HG03521 (cell line): Measurements from ENCODE around the gene CALM1.
A peak's percentile ranks its signal among the peaks of the same experiment; 100 is the strongest.

ENCODE experiments used
- ATAC-seq: cut with Tn5 transposase; IDR thresholded peaks from one replicate; pipeline ENCODE4 v1.9.1; 2021; ENCODE audit warnings: mild to moderate bottlenecking, moderate library complexity; ENCODE audit not compliant: unreplicated experiment

Gene CALM1

DNA sequence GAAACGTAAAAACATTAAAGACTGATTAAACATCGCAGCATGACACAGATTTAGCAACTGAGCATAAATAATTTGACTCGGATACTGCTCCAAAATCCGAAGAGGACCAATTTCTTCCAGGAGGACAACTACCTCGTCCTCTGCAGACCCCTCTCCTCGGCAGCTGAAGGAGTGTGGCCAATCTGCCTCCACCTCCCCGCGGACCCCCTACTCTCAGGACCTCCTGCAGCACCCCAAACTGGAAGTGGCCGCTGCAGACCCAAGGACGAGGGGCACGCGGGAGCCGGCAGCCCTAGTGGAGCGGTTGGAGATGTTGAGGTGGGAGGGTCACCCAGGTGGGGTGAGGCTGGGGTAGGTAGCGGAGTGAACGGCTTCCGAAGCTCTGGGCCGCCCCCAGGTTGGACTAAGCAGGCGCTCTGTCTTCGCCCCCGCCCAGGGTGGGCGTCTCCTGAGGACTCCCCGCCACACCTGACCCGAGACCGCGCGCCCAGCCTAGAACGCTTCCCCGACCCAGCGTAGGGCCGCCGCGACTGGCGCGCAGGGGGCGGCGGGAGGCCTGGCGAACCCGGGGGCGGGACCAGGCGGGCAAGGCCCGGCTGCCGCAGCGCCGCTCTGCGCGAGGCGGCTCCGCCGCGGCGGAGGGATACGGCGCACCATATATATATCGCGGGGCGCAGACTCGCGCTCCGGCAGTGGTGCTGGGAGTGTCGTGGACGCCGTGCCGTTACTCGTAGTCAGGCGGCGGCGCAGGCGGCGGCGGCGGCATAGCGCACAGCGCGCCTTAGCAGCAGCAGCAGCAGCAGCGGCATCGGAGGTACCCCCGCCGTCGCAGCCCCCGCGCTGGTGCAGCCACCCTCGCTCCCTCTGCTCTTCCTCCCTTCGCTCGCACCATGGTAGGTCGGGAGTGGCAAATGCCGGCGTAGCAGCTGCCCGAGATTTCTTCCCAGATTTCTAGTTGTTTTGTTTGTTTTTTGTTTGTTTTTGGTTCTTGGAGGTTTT lies at the start of gene CALM1:
CALM1 (plus strand) TSS at position 689 of the 999 bp plus-strand sequence; CDS start at position 891, 202 bp downstream.
- ATAC-seq, result peak; percentile 52

GRCh38 chr14:90348270-90348669 lies 48.6 kb upstream of the CALM1 start:
- no peak for ATAC-seq

GRCh38 chr14:90349739-90350138 lies 47.1 kb upstream of the CALM1 start:
- no peak for ATAC-seq

- no peak for ATAC-seq
These were observed 42.1 kb upstream of the CALM1 start for GRCh38 chr14:90354551-90355298.

GRCh38 chr14:90355540-90356518 lies 41.0 kb upstream of the CALM1 start:
- ATAC-seq, result no peak

- ATAC-seq, result no peak
These were observed 39.9 kb upstream of the CALM1 start for GRCh38 chr14:90356925-90357324.

DNA sequence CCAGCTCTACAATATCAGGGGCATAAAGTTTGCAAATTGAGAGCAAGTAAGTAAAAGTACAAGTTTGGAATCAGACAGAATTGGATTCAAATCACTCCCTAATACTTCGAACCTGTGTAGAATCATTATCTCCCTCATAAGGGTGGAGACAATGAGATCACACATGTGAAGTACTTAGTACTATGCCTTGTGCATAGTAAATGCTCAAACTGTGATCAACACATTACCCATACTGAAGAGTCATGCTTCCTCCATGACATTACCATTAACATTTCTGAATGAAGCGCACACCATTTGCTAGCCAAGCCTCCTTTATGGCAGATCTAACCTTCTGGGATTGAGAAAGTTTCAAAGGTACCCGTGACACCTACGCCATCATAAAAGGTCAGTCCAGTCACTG lies 38.5 kb upstream of the CALM1 start:
- ATAC-seq, result no peak

GRCh38 chr14:90361865-90362557 lies 34.8 kb upstream of the CALM1 start:
- no peak for ATAC-seq

DNA sequence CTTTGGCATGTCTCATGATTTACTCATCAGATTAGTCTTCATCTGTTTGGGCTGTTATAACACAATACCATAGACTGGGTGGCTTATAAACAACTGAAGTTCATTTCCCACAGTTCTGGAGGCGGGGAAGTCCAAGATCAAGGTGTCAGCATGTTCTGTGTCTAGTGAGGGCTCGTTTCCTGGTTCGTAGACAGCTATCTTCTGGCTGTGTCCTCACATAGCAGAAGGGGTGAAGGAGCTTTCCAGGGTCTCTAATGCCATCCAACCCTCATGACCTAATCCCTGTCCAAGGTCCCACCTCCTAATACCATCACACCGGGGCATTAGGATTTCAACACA lies 34.3 kb upstream of the CALM1 start:
- ATAC-seq, result no peak

GRCh38 chr14:90368946-90369721 lies 27.7 kb upstream of the CALM1 start:
- ATAC-seq, result no peak

GRCh38 chr14:90373887-90374286 lies 22.9 kb upstream of the CALM1 start:
- ATAC-seq, result no peak

GRCh38 chr14:90374813-90375212 lies 22.0 kb upstream of the CALM1 start:
- ATAC-seq, result no peak

- no peak for ATAC-seq
These were observed 20.9 kb upstream of the CALM1 start for GRCh38 chr14:90375934-90376333.

DNA sequence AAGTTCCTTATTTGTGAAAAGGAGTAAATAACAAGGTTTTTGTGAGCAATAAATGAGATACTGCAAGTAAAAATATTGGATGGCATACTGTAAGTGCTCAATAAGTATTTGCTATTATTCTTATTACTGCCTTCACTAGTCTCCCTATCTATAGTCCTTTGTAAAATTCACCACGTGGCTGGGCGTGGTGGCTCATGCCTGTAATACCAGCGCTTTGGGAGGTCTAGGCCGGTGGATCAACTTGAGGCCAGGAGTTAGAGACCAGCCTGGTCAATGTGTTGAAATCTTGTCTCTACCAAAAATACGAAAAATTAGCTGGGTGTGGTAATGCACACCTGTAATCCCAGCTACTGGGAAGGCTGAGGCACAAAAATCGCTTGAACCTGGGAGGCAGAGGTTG lies 18.6 kb upstream of the CALM1 start:
- no peak for ATAC-seq

- ATAC-seq, result no peak
These were observed 17.7 kb upstream of the CALM1 start for GRCh38 chr14:90379106-90379505.

- ATAC-seq, result no peak
These were observed 15.6 kb upstream of the CALM1 start for GRCh38 chr14:90381011-90381786.

- ATAC-seq, result no peak
These were observed 14.8 kb upstream of the CALM1 start for GRCh38 chr14:90381999-90382451.

DNA sequence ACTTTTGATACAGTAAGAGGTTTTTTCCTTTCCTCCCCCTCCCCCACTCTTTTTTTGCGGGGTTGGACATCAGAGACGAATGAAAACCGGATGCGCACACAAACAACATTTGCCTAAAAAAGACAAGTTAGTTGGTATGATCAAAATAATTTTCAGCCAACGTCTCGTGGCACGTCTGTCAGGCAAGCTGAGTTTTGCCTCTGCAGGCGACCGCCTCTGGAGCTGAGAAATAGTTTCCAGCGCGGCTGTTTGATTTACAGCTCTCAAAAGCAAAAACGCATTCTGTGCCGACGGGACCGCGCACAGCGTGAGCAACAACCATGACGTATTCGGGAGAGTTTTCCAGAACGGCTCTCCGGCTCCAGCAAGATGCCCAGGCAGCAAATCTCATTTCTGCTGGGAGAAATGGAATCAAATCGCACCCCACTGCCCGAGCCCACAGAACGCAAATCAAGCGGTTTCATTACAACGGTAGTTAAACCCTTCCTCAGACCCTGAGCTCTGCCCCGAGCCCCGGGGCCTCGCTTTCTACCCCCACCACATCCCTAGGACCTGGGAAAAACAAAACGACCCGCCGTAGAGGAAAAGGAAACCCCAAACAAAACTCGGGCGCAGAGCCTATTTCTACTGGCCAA lies 14.2 kb upstream of the CALM1 start:
- peak; percentile 9 for ATAC-seq
